ENCODE data around the gene SLC1A7.

The SLC1A7 gene

DNA sequence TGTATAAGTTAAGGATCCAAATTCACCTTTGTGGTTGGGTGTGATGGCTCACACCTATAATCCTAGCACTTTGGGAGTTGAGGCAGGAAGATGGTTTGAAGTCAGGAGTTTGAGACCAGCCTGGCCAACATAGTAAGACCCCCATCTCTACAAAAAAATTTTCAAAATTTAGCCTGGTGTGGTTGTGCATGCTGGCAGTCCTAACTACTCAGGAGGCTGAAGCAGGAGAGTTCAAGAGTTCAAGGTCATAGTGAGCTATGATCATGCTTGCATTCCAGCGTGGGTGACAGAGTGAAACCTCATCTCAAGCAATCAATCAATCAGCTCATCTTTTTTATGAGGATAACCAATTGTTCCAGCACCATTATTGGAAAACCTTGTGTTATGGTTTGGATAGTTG is 16.5 kb upstream of the SLC1A7 start:
- no peak for DNase-seq

DNA sequence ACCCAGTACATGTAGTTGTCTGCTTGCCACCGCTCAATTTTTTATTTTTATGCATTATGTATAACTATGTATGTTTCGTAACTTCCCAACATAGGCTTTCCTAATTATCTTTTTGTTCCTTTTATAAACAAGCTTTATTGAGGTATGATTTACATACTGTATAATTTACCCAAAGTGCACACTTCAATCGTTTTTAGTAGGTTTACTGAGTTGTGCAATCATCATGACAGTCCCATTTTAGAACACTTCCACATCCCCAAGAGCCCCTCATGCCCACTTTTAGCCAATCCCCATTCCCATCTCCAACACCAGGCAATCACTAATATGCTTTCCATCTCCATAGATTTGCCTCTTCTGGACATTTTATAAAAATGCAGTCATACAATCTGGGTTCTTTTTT is 14.3 kb upstream of the SLC1A7 start:
- DNase-seq = no peak

DNA sequence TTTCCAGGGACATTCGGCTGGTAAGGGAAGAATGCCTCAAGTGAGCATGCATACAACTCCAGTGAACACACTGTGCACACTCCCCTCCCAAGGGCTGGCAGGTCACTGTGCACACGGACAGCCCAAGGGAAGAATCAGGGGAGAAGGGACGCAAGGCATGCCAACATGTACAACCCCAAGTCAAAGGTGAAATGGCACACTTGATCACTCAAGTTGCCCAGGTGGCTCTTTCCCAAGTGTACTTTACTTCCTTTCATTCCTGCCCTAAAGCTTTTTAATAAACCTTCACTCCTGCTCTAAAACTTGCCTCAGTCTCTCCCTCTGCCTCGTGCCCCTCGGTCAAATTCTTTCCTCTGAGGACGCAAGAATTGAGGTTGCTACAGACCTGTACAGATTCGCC is 13.5 kb upstream of the SLC1A7 start:
- no peak for DNase-seq

DNA sequence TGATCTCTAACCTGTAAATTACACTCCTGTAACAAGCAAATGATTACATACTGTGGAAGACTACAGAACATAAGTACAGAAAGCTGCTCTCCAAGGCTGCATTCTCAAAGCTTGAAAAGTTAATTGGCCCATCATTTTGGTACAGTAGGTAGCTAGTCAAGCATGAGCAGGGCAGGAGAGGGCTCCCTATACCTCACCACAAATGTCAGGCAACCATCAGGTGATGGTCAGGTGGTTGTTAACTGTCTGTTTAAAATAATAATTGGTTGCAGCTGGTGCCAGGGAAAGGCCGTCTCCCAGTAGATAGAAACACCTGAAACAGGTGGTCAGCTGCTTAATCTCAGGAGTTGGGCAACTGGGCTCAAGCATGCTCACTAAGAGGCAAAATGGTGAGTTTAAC is 13.1 kb upstream of the SLC1A7 start:
- DNase-seq = no peak

DNA sequence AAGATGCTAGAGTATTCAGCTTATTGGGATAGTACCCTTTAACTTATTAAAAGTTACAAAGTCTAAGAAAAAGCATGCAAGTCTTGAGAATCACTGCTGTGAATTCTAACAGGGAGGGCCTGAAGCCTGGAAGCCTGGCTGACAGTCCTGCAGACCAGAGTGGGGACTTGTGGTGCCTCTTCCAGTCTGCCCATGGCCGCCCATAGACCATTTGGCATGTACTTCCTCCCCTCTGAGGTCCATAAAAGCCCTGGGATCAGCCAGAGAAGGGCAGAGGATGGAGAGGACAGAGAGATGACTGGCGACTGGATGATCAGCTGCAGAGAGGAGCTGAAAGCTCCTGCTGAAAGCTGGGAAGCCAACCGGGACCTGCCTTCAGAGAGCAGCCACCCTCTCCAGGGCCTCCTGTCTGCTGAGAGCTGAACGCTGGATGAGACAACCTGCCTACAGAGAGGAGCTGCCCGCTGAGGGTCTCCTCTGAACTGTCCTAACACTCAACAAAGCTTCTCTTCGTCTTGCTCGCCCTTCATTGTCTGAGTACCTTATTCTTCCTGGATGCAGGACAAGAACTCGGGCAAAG is 12.5 kb upstream of the SLC1A7 start:
- no peak for DNase-seq

DNA sequence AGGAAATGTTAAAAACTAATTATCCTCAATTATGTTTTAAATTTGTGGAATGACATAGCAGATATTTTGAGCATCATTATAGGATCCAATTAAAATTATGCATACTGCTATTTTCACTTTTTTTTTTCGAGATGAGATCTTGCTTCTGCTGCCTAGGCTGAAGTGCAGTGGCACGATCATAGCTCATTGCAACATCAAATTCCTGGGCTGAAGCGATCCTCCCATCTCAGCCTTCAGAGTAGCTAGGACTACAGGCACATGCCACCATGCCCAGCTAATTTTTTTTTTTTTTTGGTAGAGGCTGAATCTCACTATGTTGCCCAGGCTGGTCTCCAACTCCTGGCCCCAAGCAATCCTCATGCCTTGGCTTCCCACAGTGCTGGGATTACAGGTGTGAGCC is 11.3 kb upstream of the SLC1A7 start:
- DNase-seq = no peak

DNA sequence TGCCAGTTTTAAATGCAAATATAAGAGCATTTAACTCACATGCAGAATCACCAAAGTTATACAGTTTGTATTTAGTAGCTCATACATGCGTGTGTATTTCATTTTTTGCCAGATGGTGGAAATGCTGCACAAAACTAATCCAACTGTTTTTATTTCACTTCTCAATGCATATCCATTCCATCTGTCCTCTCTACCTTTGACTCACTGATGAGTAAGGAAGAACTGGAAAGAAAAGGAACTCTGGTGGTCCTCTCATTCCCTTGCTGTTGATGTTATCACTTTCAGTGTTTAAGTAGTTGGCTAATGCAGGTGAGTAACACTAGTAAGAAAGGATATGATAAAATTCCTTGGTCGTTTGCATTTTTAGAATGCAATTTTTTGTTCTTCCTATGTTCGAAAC is 5.7 kb upstream of the SLC1A7 start:
- DNase-seq = no peak

DNA sequence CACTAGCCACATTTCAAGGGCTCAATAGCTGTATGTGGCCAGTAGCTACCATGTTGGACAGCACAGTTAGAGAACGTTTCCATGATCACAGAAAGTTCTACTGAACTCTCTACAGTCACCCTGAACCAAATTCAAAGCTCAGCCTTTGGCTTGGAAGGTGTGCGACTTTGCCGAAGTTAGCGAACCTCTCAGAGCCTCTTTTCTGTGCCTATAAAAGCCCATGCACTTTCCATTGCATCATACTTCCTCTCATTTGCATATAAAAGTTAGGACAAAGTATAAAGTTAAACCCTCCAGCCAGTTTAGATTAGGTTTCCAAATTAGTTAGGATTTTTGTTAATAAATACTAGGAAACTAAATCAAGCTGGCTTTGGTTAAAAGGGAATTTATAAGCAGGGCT is 4.7 kb upstream of the SLC1A7 start:
- DNase-seq = no peak

DNA sequence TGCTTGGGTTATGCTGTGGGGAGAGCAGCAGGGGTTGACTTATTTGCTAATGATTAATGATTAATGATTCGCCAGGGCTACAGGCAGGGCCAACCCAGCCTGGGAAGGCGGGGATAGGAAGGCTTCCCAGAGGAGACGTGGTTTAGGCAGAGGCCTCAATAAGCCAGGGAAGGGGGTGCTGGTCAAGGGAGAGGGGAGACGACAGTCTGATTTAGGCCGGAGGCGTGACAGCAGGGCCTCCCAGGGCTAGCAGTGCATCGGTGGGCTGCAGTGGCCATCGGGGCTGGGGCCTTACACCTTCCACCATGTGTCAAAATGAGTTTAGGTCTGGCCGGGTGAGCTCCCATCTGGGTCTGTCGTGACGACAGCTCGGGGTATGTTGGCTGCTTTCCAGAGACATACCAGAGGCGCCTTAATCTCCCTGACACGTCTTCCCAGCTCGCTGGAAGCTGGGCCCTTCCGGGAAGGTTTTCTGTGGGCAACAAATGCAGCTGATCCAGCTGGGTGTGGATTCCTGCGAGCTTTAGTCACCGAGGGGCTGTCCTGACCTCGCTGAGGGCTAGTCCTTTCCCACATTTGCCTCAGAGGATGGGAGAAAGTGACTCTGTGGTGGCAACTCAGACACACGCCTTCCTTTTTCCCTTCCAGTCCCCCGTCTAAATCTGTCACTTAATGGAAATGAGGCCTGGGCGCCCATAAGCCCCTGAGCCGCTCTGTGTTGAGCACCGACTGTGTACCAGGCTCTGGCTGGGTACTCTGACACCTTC is 3.7 kb upstream of the SLC1A7 start:
- DNase-seq = no peak

DNA sequence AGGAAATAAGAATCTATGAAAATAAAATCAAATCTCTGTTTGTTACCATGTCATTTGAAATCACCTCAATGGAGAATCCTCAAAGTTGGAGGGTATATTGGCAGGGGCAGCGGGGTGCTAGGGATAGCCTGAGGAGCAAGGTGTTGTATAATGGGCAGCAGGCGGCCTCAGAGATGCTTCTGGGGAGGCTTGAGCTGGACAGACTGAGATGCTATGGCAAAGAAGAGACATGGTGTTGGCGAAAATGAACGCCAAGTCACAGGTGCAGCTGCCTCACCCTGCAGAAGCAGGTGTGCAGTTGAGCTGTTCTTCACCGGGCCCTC is 3.1 kb upstream of the SLC1A7 start:
- no peak for DNase-seq

DNA sequence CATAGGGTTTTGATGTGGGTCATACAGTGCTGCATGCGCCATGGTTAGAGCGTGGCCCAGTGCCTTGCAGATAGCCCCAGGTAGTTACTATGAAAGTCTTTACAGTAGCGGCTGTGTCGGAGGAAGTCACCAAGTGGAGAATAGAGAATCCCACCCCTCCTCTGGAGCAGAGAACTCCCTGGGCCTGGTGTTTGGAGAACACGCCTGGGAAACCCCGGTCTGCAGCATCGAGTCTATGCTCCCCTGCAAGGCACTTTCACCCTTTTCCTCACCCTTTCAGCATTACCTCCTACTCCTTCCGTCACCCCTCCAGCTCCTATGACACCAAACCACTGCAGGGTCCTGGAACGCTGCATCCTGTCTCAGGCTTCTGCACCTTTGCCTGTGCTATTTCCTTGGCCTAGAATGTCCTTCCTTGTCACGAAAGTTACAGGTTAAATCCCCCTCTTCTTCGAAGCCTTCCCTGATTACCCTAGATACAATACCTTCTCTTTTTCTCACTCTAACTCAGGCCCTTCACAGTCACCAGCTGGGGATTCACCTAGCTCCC is 2.7 kb upstream of the SLC1A7 start:
- no peak for DNase-seq

DNA sequence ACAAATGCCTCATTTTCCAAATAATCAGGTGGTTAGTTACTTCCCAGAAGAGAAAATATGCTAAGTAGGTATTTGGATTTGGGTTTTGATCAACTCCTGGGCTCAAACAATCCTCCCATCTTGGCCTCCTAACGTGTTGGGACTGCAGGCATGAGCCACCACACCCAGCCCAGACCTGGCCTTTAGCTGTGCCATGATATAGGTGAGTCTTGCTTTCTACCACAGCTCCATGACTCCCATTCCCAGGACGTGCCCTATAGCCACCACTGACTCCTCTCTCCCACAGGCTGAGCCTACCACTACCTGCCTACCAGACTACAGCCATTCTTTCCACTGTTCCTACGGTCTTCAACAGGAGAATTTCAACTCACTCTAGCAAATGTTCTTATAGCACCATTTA is 1.8 kb upstream of the SLC1A7 start:
- DNase-seq = no peak

DNA sequence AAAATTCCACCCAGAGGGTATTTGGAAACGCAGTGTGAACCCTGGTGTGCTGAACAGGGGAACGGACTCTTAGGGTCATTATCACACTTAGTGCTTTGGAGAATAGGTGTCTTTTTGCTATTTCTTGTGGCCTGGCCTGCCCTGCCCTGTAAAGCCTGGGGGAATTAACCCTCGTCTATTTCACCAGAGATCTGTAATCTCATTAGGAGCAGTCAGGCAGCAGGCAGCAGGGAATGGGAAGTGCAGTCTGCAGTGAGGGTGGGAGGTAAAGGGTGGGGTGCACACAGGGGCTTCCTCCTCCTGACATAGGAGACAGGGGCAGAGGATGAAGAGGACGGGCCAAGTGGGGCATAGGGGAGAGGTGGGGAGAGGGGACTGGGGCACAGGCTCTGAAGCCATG is 1.1 kb upstream of the SLC1A7 start:
- no peak for DNase-seq

DNA sequence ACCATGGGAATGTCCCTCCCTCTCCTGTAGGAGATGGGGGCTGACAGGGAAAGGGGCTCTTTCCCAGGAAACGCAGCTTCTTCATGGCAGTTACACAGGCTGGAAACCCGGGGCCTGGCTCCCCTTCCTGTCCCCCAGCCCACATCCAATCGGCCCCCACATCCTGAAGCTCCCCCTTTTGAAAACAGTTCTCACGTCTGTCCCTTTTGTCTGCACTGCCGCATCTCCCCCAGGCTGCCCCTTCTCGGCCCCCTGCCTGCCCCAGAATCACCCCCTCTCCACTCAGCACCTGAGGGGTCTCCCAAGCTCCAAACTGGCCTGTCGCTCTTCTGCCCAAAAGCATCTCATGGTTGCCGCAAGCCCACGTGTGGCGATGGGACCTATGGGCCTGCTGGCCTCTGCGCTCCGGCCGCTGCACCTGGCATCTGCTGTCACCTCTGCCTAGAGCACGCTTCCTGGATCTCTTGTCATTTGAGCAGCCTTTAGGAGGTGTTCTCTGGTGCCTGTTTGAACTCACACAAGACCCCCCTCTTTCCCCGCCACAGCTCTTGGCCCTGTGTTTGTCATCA is 867 bp downstream of the SLC1A7 start:
- DNase-seq = no peak

DNA sequence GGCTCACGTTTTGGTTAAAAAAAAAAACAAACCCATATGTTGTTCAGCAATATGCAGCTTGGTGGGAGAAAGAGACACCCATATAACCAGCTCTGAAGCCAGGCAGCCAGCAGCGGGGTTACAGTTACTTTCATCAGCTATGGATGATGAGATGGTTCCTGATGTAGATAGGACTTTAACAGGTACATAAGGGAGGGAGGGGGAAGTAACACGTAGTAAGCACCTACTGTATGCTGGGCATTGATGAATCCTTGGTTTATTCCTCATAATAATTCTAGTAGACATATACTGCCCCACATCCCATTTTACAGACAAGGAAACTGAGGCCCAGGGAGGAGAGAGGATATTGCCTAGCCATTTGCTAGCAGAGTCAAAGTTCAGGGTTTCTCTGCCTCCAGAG is 2.0 kb downstream of the SLC1A7 start:
- no peak for DNase-seq

DNA sequence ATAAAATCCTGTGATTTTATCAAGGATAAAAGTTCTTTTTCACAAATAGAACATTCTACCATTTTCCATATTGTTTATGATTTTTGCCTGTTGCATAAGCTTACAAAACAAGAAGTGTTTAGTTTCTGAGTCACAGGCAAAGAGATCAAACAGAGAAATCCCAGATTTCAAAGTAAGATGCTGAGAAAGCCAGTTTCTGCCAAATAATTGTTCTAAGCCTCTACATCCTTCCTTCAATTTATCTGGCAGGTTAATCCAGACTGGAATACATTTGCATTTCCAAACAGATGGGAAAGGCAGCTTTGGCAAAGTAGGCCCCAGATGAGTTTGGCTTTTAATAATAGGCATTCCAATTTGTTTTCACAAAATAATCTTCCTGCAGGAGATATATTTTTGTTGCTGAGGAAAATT is 2.5 kb downstream of the SLC1A7 start:
- no peak for DNase-seq

DNA sequence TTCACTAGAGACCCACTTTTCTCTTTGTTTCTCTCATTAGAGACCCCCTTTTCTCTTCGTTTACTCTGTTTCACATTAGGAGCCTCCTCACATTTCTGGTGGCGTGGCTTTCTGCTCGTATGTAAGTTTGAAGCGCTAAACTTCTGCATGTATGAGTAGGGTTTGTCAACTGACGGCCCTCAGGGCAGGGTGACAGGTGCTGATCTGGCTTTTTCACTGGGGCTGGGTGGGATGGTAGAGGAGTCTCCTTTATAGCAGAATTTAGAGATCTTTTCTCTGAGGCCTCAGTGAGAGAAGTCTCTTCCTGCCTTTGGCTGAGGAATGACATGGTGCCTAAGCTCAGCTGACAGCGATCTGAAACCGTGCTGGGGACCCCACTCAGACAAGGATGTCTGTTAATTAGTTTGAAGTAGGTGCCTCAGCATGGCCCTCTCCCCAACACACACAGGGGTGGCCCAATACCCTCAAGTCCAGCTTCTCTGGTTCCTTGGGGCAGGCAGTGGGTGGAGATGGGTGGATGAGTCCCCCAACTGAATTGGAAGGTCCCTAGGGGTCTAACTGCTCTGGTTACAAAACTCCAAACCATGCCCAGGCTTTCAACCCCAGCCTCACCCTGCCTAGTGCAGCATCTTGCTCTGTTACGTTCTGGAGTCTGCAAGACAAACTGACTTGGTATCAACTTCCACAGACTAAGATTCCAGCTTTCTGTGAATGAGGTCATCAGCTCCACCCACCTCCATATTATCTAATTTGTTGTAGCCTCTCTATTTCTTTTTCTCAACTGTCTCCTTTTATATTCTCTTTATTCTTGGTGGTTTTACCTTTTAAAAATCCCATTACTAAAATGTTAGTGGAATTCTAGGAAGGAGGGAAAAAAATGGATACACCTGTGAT is 3.2 kb downstream of the SLC1A7 start:
- no peak for DNase-seq

DNA sequence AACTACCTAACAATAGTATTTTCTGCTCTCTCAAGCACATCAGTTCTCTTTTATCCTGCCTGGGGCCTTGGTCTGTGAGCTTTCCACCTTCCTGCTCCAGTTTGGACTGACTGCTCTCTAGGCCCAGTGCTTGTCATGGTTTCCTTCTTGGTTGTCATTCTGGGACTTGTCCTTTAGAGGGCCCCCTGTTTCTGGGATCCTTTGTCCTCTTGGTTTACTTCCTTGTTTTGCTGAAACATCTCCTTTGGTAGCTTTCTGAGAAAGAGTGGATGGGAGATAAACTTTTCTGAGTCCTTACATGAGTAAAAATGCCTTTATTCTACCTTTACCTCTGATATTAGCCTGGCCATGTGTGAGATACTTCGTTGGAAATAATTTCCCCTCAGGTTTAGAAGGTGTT is 4.7 kb downstream of the SLC1A7 start:
- no peak for DNase-seq

DNA sequence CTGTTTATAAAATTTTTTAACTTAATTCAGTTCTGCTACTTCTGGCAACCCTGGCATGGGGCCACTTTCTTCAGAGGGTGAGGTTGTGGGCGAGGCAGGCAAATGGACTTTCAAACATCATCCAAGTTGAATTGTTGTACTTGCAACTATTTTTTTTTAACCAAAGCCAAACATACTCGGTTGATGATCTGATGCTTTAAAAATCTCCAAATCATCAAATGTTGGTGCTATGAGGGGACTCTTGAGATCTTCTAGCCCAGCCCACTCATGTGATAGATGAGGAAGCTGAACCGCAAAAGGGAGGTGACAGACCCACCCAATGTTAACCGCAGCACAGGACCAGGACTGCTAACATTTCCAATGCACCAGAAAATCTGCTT is 6.7 kb downstream of the SLC1A7 start:
- no peak for DNase-seq

DNA sequence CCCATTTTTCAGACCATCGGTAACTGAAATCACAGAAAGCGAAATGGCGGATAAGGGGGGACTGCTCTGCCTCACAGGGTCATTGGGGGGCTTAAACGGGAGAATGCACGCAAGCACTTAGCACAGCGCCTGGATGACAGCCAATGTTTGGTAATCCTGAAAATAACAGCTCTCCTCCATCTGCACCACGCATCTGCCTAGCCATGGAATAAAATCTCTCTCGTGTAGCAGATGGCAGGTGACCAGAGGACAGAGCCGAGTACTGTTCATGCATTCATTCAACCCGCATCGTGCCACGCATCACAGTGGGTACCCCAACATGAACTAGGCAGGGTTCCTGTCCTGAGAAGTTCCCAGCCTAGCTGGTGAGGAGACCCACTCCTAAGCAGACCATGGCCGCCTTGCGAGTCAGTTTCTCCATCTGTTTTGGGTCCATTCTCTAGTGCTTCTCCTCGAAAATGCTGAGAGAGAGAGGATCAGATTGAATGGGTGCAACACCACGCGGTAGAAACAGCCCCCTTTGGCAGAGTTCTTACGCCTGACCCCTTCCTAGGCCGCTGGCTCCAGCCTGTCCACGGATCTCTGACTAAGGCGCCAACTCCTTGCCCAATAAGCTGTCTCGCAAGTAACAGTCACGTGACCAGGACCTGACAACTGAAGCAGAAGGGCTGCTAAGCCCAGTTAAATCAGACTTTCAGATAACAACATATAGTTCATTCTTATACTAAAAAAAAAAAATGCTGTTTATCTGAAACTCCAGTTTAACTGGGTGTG is 7.3 kb downstream of the SLC1A7 start:
- DNase-seq = no peak

DNA sequence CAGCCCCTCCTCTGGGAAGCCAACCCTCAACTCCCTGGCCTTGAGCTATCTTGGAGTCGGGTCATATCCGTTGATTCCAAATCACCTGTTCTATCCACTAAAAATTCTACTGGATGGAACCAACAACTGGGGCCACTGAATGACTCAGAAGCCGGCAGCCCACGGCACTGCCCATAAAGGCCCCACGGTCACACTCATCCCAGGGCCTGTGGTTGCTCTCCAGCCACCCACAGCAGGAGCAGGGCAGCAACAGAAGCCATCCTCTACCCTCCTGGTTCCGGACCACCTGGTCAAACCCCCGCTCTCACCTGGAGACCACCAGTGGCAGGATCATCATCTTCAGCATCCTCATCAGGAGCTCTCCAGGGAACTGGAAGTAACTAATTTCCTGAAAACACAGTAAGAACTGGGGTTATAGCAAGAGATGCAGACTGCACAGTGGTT is 8.4 kb downstream of the SLC1A7 start:
- no peak for DNase-seq

DNA sequence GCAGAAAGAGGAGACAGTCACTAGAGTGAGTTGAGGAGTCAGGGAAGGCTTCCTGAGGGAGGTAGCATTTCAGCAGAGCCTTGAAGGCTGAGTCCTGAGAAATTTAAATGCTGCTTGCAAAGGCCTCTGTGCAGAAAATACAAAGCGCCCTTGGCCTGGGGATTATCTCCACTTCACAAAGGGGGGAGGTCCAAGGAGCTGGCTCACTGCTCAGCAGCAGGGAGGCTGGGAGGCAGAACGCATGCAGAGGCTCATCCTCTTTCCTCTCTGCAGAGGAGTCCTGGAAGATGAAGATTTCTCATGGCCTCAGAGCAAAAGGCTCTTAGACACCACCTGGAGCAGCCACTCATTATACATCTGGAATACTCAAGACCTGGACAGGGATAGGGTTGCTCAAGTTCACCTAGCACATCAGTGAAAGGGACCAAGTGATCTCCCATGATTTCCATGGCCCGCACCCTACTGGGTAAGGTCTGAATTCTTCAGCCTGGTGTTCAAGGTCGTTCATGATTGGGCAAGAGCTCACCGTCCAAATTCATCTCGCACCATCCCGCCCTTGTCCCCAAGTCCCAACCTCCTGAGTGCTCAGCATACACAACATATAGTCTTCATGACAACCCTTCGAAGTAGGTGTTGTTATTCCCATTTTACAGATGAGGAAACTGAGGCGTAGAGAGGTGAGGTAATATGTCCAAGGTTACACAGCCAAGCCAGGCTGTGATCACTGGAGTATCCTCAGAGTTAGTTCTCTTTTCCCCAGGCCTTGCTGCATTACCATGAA is 9.0 kb downstream of the SLC1A7 start:
- no peak for DNase-seq
